Memory B cell (primary cell): ENCODE data around the gene WNT10A.

ENCODE experiments used
- ATAC-seq: fragments of 150-1000 bp; cut with Tn5 transposase; 2 replicates; pipeline ENCODE4 v1.10.0; 2021; ENCODE audit warnings: low read depth, mild to moderate bottlenecking, moderate library complexity
- DNase-seq, 2 donors: peaks; one replicate each; pipeline ENCODE4 v3.0.0; 2022; ENCODE audit warnings: low spot score in 2 of 2
- H3K27ac Mint-ChIP-seq: one replicate; pipeline ENCODE4 v1.8.0; 2022; ENCODE audit warnings: mild to moderate bottlenecking, moderate library complexity, mixed read lengths
- H3K27me3 Mint-ChIP-seq: one replicate; pipeline ENCODE4 v1.8.0; 2022; ENCODE audit warnings: mixed read lengths
- H3K36me3 Mint-ChIP-seq: one replicate; pipeline ENCODE4 v1.8.0; 2022; ENCODE audit warnings: mild to moderate bottlenecking, mixed read lengths
- H3K4me1 Mint-ChIP-seq: one replicate; pipeline ENCODE4 v1.8.0; 2022; ENCODE audit warnings: mixed read lengths
- H3K4me3 Mint-ChIP-seq: one replicate; pipeline ENCODE4 v1.8.0; 2022; ENCODE audit warnings: mild to moderate bottlenecking, moderate library complexity, mixed read lengths
- H3K9me3 Mint-ChIP-seq: one replicate; pipeline ENCODE4 v1.8.0; 2022; ENCODE audit warnings: mixed read lengths

WNT10A gene

GRCh38 chr2:218877891-218878290, 2.8 kb upstream of the WNT10A start:
- peaks cover 39% of the 10 kb centered on the region for H3K4me1 Mint-ChIP-seq

GRCh38 chr2:218878486-218878885, 2.2 kb upstream of the WNT10A start:
- peaks cover 1% of the 10 kb centered on the region for H3K27me3 Mint-ChIP-seq
- no peaks in the 10 kb centered on the region for H3K36me3 Mint-ChIP-seq
- peaks cover 38% of the 10 kb centered on the region for H3K4me1 Mint-ChIP-seq
- ATAC-seq (no peak), DNase-seq (no peak)
- H3K4me3 Mint-ChIP-seq = no peak overlapping the region
- H3K9me3 Mint-ChIP-seq = no peaks in the 10 kb centered on the region
- H3K27ac Mint-ChIP-seq = no peak overlapping the region

More at GRCh38 chr2:218877891-218878290, 2.8 kb upstream of the WNT10A start:
- no peaks in the 10 kb centered on the region for H3K36me3 Mint-ChIP-seq
- no peak for DNase-seq
- H3K27me3 Mint-ChIP-seq = peaks cover 6% of the 10 kb centered on the region
- H3K9me3 Mint-ChIP-seq = no peaks in the 10 kb centered on the region
- H3K27ac Mint-ChIP-seq = no peak overlapping the region
- ATAC-seq = no peak
- H3K4me3 Mint-ChIP-seq = no peak overlapping the region

DNA sequence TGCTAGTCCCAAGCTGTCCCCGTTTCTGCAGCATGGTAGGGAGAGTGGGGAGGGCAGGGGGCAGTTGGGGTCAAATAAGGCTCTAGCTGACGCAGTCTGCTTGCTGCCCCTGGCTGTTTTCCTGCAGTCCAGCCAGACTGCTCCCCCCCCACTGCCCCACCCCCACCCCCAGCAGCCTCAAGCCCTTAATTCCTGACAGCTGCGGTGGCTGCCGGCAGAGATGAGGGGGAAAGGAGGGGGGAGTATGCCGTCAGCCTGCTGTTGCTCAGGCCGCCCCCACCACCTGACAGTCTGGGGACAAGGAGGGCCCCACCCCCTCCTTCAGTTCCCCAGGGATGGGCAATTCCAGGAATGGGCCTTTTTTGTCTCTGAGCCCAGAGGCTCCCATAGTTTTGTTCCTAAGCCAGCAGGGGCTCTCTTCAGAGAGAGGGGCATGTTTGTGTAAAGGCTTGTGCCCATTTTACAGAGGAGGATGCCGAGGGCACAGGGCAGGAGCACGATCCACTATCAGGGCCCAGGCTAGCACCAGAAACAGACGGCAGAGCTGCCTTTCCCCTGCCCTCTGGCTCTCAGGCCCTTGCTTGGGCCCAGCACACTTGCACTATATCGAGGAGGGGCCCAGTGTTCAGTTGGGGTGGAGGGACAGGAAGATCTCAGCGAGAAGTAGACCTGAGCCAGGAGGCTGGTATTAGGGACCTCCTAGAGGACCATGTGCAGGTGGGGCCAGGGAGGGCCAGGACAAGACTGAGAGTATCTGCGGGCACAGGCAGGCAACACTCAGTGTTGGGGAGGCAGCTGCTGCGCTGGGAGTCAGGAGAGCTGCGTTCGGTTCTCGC, 1.5 kb upstream of the WNT10A start:
- H3K4me3 Mint-ChIP-seq = peak overlapping the region; percentile 93
- DNase-seq (peak in 1 of 2 donors; percentile 22), ATAC-seq (no peak)
- H3K27me3 Mint-ChIP-seq = peaks cover 1% of the 10 kb centered on the region
- peaks cover 38% of the 10 kb centered on the region for H3K4me1 Mint-ChIP-seq
- H3K9me3 Mint-ChIP-seq = no peaks in the 10 kb centered on the region
- H3K36me3 Mint-ChIP-seq = no peaks in the 10 kb centered on the region
- H3K27ac Mint-ChIP-seq = peak overlapping the region; percentile 97

DNA sequence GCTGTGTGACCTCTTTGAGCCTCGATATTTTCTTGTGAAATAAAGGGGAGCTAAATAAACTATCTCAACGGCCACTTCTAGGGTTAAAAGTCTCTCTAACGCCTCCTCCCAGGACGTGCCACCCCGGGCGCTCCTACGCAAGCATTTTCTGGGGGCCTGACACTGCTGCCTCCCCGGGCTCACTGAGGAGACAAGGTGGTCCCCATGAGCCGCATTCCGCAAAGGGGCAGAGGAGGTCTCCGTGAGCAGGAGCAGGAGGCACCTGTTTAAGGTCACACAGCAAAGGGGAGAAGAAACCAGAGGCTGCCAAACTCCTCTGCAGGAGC, 913 bp upstream of the WNT10A start:
- H3K27ac Mint-ChIP-seq = peak overlapping the region; percentile 97
- peaks cover 1% of the 10 kb centered on the region for H3K27me3 Mint-ChIP-seq
- H3K4me1 Mint-ChIP-seq = peaks cover 44% of the 10 kb centered on the region
- ATAC-seq = no peak
- no peaks in the 10 kb centered on the region for H3K9me3 Mint-ChIP-seq
- H3K36me3 Mint-ChIP-seq = no peaks in the 10 kb centered on the region
- H3K4me3 Mint-ChIP-seq = peak overlapping the region; percentile 93
- DNase-seq = no peak

GRCh38 chr2:218880859-218881594, 375 bp downstream of the WNT10A start:
- peaks cover 54% of the 10 kb centered on the region for H3K4me1 Mint-ChIP-seq
- ATAC-seq = no peak
- DNase-seq = no peak
- H3K36me3 Mint-ChIP-seq = no peaks in the 10 kb centered on the region
- peaks cover 1% of the 10 kb centered on the region for H3K27me3 Mint-ChIP-seq
- peak overlapping the region; percentile 82 for H3K4me3 Mint-ChIP-seq
- H3K27ac Mint-ChIP-seq = peak overlapping the region; percentile 97
- no peaks in the 10 kb centered on the region for H3K9me3 Mint-ChIP-seq

- no peaks in the 10 kb centered on the region for H3K36me3 Mint-ChIP-seq
- peaks cover 58% of the 10 kb centered on the region for H3K4me1 Mint-ChIP-seq
- no peak for DNase-seq
- peak overlapping the region; percentile 82 for H3K4me3 Mint-ChIP-seq
- no peaks in the 10 kb centered on the region for H3K9me3 Mint-ChIP-seq
- peak overlapping the region; percentile 97 for H3K27ac Mint-ChIP-seq
- H3K27me3 Mint-ChIP-seq = no peaks in the 10 kb centered on the region
- no peak for ATAC-seq
Measured at GRCh38 chr2:218881744-218882460, 1.2 kb downstream of the WNT10A start.

DNA sequence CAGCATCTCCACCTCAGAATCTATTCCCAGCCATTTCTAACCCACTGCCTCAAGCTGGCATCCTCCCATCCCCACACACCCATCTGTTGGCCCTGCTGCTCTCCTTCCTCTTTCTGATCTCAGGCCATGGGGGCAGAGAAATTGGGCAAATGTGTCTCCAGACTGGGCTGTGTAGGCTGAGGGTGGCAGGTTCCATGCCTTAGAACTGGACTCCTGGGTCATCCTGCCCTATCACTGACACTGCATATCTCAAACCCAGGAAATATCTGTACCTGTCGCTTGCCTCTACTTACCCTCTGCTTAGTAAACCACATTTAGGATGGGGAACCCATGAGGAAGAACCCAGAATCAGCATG, 1.8 kb downstream of the WNT10A start:
- ATAC-seq (no peak), DNase-seq (peak in 1 of 2 donors; percentile 27)
- H3K4me3 Mint-ChIP-seq = peak overlapping the region; percentile 53
- H3K27ac Mint-ChIP-seq = peak overlapping the region; percentile 64
- no peaks in the 10 kb centered on the region for H3K36me3 Mint-ChIP-seq
- H3K9me3 Mint-ChIP-seq = no peaks in the 10 kb centered on the region
- peaks cover 57% of the 10 kb centered on the region for H3K4me1 Mint-ChIP-seq
- H3K27me3 Mint-ChIP-seq = no peaks in the 10 kb centered on the region

DNA sequence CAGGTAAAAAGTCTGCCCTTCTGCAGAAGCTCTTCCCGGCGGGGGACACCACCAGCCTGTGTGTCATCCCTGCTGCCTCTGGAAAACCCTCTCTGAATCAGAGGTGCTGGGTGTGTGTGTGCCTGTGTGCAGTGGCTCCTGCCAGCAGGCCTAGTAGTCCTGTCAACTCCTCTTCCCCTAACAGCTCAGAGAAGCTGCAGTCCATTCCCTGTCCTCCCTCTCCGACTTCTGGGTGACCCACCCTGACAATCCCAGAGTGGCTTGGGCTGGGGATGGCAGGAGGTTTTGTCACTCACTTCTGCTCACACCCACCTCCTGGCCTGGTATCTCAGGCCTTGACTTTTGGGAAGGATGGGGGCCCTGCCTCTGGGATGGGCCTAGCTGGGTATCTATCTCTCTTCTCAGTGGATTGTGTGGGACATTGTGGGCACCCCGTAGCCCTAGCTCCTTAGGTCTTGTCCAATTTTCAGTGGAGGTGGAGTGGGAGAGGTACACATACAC, 2.3 kb downstream of the WNT10A start:
- Mint-ChIP-seq H3K9me3 (no peaks in the 10 kb centered on the region), H3K27ac (peak overlapping the region; percentile 70), H3K4me3 (peak overlapping the region; percentile 58), H3K36me3 (no peaks in the 10 kb centered on the region), H3K27me3 (no peaks in the 10 kb centered on the region), H3K4me1 (peaks cover 56% of the 10 kb centered on the region)
- ATAC-seq = no peak
- DNase-seq = peak in 1 of 2 donors; percentile 25

- Mint-ChIP-seq H3K27me3 (no peaks in the 10 kb centered on the region), H3K27ac (peak overlapping the region; percentile 70), H3K4me3 (peak overlapping the region; percentile 68), H3K36me3 (no peaks in the 10 kb centered on the region), H3K4me1 (peaks cover 56% of the 10 kb centered on the region), H3K9me3 (no peaks in the 10 kb centered on the region)
- ATAC-seq (peak; percentile 20), DNase-seq (peak in 1 of 2 donors; percentile 65)
Measured at GRCh38 chr2:218883491-218884490, 3.1 kb downstream of the WNT10A start.

DNA sequence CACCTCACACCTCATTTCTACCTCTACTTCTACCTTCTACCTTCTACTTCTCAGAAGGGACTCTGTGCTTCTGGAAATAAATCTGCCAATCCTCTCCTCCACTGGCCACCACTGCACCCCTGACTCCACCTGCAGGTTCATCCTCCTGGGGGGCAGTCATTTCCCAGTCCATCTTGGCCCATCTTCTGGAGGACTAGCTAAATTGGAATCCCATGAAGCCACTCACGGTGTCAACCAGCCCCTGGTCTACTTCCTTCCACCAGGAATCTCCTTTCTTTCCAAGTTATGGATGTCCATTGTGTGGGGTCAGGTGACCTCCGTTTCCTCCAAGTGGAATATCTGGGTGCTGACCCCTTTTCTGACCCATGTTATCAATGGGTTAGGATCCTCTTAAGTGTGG, 3.9 kb downstream of the WNT10A start:
- H3K9me3 Mint-ChIP-seq = no peaks in the 10 kb centered on the region
- no peak for DNase-seq
- H3K4me3 Mint-ChIP-seq = peak overlapping the region; percentile 68
- H3K27me3 Mint-ChIP-seq = no peaks in the 10 kb centered on the region
- peaks cover 52% of the 10 kb centered on the region for H3K4me1 Mint-ChIP-seq
- H3K27ac Mint-ChIP-seq = peak overlapping the region; percentile 58
- H3K36me3 Mint-ChIP-seq = no peaks in the 10 kb centered on the region
- ATAC-seq = no peak

DNA sequence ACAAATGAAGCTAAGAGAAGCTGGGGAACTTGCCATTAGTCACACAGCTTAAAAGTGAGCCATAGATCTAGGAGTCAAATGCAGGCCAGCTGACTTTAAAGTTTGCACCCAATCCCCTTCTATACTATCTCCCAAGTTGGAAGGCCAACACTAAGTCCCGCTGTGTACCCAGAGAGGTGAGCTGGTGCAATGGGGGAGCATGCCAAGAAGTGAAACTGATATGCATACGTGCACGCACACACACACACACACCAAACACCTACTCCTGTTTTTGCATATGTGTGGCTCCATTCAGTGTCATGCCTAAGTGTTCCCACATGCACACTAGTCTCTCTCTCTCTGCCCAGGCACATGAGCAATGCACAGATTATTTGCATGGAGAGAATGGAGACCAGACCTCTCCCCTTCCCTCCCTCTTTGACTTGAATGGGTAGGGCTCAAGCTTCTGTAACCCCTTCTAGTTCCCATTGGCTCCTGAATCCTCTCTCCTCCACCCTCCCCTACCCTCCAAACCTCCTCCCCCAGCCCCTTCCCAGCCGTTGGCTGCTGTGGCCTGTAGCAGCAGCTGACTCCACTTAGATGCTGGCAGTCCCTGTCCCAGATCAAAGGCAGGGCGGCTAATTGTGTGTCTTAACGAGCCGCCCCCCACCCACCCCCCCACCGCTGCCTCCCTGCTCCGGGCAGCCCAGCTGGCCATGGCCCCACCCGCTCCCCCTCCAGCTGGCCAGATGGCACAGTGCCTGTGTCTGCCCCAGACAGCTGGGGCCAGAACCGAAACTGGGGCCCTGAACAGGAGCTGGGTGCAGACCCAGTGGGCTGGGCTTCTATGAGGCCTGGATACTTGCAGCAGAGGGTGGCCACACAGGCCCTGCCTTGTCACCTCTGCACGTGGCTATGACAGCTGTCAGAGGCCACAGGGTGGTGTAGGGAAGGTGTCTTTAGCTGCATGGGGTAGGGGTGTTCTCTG, 5.6 kb downstream of the WNT10A start:
- H3K27me3 Mint-ChIP-seq = no peaks in the 10 kb centered on the region
- H3K27ac Mint-ChIP-seq = peak overlapping the region; percentile 33
- H3K9me3 Mint-ChIP-seq = no peaks in the 10 kb centered on the region
- H3K36me3 Mint-ChIP-seq = peaks cover 2% of the 10 kb centered on the region
- peak; percentile 42 for ATAC-seq
- H3K4me1 Mint-ChIP-seq = peaks cover 45% of the 10 kb centered on the region
- no peak for DNase-seq
- H3K4me3 Mint-ChIP-seq = no peak overlapping the region

- peaks cover 45% of the 10 kb centered on the region for H3K4me1 Mint-ChIP-seq
- H3K36me3 Mint-ChIP-seq = peaks cover 2% of the 10 kb centered on the region
- H3K4me3 Mint-ChIP-seq = no peak overlapping the region
- H3K27me3 Mint-ChIP-seq = no peaks in the 10 kb centered on the region
- no peaks in the 10 kb centered on the region for H3K9me3 Mint-ChIP-seq
- H3K27ac Mint-ChIP-seq = no peak overlapping the region
- no peak for ATAC-seq
- DNase-seq = no peak
Measured at GRCh38 chr2:218887079-218887478, 6.4 kb downstream of the WNT10A start.
